Osteocyte (in vitro differentiated cells): ENCODE measurements around the gene PPCDC. TPM values are rescaled to one million over a fixed set of nuclear protein-coding genes. Genes with fewer than 3 reads are reported as not detected.
A peak's percentile ranks its signal among the peaks of the same experiment; 100 is the strongest.

Experiments used
- DNase-seq: peaks from one replicate; pipeline ENCODE4 v3.0.0; 2021; ENCODE audit warnings: mixed read lengths; ENCODE audit not compliant: unreplicated experiment; ENCODE audit errors: extremely low spot score
- H3K27ac Mint-ChIP-seq: one replicate; pipeline ENCODE4 v1.8.0; 2021; ENCODE audit warnings: mild to moderate bottlenecking, mixed read lengths; ENCODE audit not compliant: unreplicated experiment
- H3K27me3 Mint-ChIP-seq: one replicate; pipeline ENCODE4 v1.8.0; 2021; ENCODE audit warnings: mixed read lengths; ENCODE audit not compliant: unreplicated experiment
- H3K36me3 Mint-ChIP-seq: one replicate; pipeline ENCODE4 v1.8.0; 2021; ENCODE audit warnings: mixed read lengths; ENCODE audit not compliant: unreplicated experiment
- H3K4me1 Mint-ChIP-seq: one replicate; pipeline ENCODE4 v1.8.0; 2021; ENCODE audit warnings: mixed read lengths; ENCODE audit not compliant: unreplicated experiment
- H3K4me3 Mint-ChIP-seq: one replicate; pipeline ENCODE4 v1.8.0; 2021; ENCODE audit warnings: mild to moderate bottlenecking, moderate library complexity, mixed read lengths; ENCODE audit not compliant: unreplicated experiment
- H3K9me3 Mint-ChIP-seq: one replicate; pipeline ENCODE4 v1.8.0; 2021; ENCODE audit warnings: mixed read lengths; ENCODE audit not compliant: unreplicated experiment
- total RNA-seq: library from RNA; stranded (reverse); gene quantifications from 2 replicates; pipeline ENCODE4 v1.2.1, GENCODE V29; 2021
- TF ChIP-seq, protein P1 (sequence below): fragments of 200-600 bp; sonication (generic); IDR thresholded peaks from 2 replicates; pipeline ENCODE4 v1.5.0; 2021; ENCODE audit warnings: antibody characterized with exemption, mild to moderate bottlenecking, moderate library complexity

PPCDC gene
- total RNA-seq, 1 donor from 2014 or later, result 12.7 TPM

DNA sequence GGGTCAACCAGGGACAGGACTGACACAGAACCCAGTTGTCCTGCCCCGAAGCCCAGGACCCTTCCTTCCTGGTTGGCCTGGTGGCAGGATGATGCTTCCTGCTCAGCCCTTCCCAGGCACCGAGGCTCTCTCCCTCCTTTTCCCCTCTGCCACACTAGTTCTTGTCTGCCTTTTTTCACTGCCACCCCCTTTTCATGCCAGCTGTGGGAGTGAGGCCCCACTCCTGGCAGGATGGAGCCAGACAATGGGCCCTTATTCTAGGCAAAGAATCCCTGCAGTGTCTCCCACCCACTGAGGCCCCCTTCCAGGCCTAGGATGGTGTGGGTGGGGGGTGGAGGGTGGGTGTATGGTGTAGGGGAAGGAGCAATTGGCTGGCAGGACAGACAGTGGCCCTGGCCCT, 29.2 kb upstream of the PPCDC start:
- no peak overlapping the region for H3K4me3 Mint-ChIP-seq
- peaks cover 10% of the 10 kb centered on the region for H3K4me1 Mint-ChIP-seq
- H3K27me3 Mint-ChIP-seq, result peaks cover 27% of the 10 kb centered on the region
- H3K36me3 Mint-ChIP-seq, result no peaks in the 10 kb centered on the region
- no peaks in the 10 kb centered on the region for H3K9me3 Mint-ChIP-seq
- no peak overlapping the region for H3K27ac Mint-ChIP-seq
- TF ChIP-seq, protein P1, sequence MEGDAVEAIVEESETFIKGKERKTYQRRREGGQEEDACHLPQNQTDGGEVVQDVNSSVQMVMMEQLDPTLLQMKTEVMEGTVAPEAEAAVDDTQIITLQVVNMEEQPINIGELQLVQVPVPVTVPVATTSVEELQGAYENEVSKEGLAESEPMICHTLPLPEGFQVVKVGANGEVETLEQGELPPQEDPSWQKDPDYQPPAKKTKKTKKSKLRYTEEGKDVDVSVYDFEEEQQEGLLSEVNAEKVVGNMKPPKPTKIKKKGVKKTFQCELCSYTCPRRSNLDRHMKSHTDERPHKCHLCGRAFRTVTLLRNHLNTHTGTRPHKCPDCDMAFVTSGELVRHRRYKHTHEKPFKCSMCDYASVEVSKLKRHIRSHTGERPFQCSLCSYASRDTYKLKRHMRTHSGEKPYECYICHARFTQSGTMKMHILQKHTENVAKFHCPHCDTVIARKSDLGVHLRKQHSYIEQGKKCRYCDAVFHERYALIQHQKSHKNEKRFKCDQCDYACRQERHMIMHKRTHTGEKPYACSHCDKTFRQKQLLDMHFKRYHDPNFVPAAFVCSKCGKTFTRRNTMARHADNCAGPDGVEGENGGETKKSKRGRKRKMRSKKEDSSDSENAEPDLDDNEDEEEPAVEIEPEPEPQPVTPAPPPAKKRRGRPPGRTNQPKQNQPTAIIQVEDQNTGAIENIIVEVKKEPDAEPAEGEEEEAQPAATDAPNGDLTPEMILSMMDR, result no peak
- DNase-seq, result no peak

DNA sequence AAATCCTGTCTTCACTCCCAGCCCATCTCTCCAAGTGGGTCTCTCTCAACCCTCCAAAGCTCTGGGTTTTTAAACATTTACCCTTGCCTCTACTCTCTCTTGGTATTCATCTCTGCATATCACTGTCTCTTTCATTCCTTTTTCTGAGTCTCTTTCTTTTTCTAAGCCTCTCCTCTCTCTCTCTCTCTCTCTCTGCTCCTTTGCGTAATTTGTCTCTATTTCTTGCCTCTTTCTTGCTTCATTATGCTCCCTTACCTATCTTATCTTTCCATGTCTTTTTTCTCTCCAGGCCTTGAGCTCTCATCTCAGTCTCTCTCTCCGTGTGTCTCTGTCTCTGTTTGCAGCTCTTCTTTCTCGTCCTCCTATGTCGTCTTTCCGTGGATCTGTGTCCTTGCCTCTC, 28.7 kb upstream of the PPCDC start:
- H3K4me3 Mint-ChIP-seq, result peak overlapping the region; percentile 71
- no peak overlapping the region for H3K27ac Mint-ChIP-seq
- peaks cover 10% of the 10 kb centered on the region for H3K4me1 Mint-ChIP-seq
- TF ChIP-seq, protein P1, result no peak
- H3K27me3 Mint-ChIP-seq, result peaks cover 22% of the 10 kb centered on the region
- no peaks in the 10 kb centered on the region for H3K9me3 Mint-ChIP-seq
- H3K36me3 Mint-ChIP-seq, result no peaks in the 10 kb centered on the region
- no peak for DNase-seq

DNA sequence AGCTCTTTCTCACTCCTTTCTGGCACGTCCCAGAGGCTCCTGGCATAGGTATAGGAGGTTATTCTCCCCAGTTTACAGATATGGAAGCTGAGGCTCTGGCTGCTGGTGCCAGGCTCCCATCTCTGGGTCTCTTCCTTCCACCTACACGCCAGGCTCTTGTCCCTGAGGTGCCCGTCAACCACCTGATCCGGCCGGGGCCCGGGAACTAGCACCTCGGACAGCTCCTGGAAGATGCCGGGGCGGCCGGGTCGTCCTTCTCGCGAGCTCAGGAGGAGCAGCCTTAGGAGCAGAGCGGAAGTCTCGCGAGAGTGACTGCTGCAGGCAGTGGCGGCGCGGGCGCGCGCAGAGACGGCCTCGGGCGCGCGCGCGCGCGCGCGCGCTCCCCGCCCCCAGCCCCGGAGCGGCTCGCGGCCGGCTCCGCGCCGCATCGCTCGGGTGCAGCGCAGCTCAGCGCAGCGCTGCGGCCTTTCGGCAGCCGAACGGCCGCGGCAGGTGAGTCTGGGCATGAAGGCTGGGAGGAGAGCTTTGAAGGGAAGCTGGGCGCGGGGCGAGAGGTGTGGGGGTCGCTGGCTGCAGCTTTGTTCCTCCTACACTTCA, 28.1 kb upstream of the PPCDC start, which contains the start of gene SCAMP5:
TSS of gene SCAMP5 (plus strand) at position 382 of the 597 bp plus-strand sequence. CDS start 16,277 bp downstream, outside the sequence.
- Mint-ChIP-seq H3K4me3 (peak within 1 kb of the TSS; percentile 71), H3K36me3 (no peaks in the 10 kb centered on the region), H3K4me1 (peaks cover 10% of the 10 kb centered on the region), H3K27ac (no peak within 1 kb of the TSS), H3K27me3 (peaks cover 20% of the 10 kb centered on the region), H3K9me3 (no peaks in the 10 kb centered on the region)
- DNase-seq, result peak; percentile 97
- TF ChIP-seq, protein P1, result no peak

DNA sequence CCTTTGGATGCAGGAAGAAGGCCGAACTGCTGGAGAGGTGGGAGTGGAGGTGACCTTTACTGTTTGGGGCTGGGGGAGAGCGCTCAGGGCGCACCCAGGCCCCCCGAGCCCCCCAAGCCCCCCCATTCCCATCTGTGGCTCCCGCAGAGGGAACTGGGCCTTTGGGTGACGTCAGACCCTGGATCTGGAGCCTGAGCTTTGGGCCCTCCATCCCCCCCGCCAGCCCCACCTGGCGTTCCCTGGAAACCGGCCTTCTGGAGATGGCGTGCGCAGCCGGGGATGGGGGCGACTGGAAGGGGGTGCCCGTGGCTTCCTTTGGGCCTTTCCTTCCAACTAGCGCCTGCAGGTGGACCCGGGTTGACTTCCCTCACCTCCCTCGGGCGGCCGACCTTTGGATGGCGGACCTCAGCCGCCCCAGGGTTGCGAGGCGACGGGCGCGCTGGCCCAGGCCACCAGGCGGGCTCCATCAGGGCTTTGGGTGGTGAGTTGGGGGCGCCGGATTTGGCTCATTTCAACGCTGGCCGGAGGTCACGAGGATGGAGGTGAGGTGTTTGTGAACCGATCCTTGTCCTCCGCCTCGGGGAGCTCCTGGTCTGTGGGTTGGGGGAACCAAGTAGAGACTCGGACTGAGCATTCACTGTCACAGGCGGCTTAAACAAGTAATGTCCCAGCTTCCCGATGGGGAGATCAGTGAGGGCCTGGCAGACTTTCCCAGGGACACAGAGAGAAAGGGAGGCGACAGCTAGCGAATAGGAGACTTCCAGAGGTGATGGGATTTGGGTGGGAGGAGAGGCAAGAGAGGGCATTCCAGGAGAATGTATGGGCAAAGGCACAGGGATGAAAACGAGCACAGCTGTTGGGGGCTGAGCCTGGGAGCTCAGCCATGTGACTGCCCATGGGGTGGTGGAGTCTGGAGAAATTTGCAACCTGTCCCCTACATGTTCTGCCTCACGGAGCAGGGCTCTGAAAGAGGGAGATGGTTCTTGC, 27.3 kb upstream of the PPCDC start:
- TF ChIP-seq, protein P1, result no peak
- Mint-ChIP-seq H3K27ac (no peak overlapping the region), H3K9me3 (no peaks in the 10 kb centered on the region), H3K27me3 (peaks cover 14% of the 10 kb centered on the region), H3K4me1 (peaks cover 10% of the 10 kb centered on the region), H3K36me3 (no peaks in the 10 kb centered on the region), H3K4me3 (peak overlapping the region; percentile 71)
- no peak for DNase-seq

DNA sequence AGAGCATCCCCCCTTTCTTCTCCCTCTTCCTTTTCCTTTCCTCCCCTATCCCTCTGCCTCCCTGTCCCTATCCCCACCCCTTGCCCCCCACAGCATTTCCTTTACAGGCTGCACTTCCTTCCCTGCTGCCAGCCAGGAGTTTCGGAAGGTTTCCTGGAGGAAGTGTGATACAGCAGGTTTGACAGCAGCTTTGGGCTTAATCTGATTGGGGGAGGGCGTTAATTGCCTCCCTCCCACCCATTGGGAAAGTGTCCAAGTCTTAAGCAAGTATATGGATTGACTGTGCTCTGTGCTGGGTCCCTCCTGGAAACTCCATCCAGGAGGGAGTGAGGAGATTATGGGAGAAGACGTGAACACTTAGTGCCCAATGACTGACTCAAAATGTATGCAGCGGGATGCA, 26.2 kb upstream of the PPCDC start:
- DNase-seq, result no peak
- Mint-ChIP-seq H3K36me3 (no peaks in the 10 kb centered on the region), H3K9me3 (no peaks in the 10 kb centered on the region), H3K4me1 (peaks cover 10% of the 10 kb centered on the region), H3K27ac (no peak overlapping the region), H3K4me3 (no peak overlapping the region), H3K27me3 (peaks cover 6% of the 10 kb centered on the region)
- TF ChIP-seq, protein P1, result no peak
